ENCODE results near the gene LRRC45.
A peak's percentile ranks its signal among the peaks of the same experiment; 100 is the strongest.

Gene LRRC45

DNA sequence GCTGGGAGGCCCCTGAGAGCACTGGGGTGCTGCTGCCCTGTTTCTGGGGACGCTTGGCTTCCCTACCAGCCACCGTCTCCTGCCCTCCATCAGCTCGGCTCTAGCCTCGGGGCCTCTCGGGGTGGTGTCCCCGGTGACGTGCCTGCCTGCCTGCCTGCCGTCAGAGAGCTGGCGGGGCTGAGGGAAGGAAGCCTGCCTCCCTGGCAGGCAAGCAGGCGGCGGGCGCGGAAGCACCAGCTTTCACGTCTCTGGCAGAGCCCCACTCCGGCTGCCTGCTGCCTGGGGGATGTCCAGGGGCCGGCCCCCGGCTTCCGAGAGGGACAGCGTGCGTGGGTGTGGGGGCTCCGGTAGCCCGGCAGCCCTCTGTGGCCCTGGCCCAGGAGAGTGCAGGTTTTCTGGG lies 9.8 kb upstream of the LRRC45 start:
- TF ChIP-seq, protein P1, sequence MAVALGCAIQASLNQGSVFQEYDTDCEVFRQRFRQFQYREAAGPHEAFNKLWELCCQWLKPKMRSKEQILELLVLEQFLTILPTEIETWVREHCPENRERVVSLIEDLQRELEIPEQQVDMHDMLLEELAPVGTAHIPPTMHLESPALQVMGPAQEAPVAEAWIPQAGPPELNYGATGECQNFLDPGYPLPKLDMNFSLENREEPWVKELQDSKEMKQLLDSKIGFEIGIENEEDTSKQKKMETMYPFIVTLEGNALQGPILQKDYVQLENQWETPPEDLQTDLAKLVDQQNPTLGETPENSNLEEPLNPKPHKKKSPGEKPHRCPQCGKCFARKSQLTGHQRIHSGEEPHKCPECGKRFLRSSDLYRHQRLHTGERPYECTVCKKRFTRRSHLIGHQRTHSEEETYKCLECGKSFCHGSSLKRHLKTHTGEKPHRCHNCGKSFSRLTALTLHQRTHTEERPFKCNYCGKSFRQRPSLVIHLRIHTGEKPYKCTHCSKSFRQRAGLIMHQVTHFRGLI (tag by site-specific recombination; IDR thresholded peaks at IDR 0.05): 0 out of 2 replicates have a peak, but pooled peaks have one; percentile 32
- TF ChIP-seq ZNF404 (tag by site-specific recombination; IDR thresholded peaks at IDR 0.05): no peak
- ChIA-PET CTCF (interaction anchor here (1.1 kb wide), 1 partner anchor 9 kb away, joined by 4 read pairs; no protein-coding TSS in a partner anchor), POLR2A (interaction anchor here (0.8 kb wide), 1 partner anchor 10 kb away, joined by 3 read pairs; the partner anchor contains the start of genes CENPX and LRRC45)
- H3K4me1 ChIP-seq (ENCODE audit: control insufficient read depth, insufficient read depth, low read length): no peaks in the 10 kb centered on the region
- no peak overlapping the region for H3K4me3 ChIP-seq (ENCODE audit: low read depth, low read length)
- no peaks in the 10 kb centered on the region for H3K9me3 ChIP-seq (ENCODE audit: control insufficient read depth, insufficient read depth, low read depth, low read length)
- peaks cover 0 to 7% of the 10 kb centered on the region in 2 experiments; a peak in 1 of 3 replicates for H3K36me3 ChIP-seq (ENCODE audit: control insufficient read depth in 2 of 2, insufficient read depth in 1 of 2, low read length in 2 of 2)
- H3K27ac ChIP-seq (ENCODE audit: extremely low read depth, low read depth, low read length): no peak overlapping the region

DNA sequence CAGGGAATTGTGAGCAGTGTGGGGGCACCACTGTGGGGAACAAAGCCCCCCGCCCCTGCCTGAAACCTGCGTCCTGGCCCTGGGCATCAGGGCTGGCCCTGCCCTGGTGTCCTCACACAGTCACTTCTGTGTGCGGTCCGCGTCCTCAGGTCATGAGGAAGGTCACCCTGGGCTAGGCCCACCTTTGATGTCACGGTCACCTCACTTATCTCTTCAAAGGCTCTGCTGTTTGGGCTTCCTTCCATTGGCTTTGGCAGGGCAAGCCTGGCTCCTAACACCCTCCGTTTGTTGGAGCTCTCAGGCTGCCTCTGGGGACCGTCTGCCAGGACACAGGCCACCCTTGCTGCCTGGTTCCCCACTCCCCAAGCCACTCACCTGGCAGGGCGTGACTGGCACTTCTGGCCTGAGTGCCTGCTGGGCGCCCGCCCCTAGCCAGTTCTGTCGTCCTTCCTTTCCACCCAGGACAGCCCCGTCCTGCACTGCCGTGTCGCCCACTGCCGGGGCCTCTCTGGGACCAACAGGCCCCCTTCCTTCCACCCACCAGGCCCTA lies 9.3 kb upstream of the LRRC45 start:
- ChIA-PET CTCF (interaction anchor here (0.5 to 1.1 kb wide), 2 partner anchors 8 to 11 kb away, joined by 3 to 4 read pairs; no protein-coding TSS in a partner anchor), POLR2A (no interaction called here)
- TF ChIP-seq ZNF596 (tag by site-specific recombination; IDR thresholded peaks at IDR 0.05) (no peak), ZNF138 (tag by site-specific recombination; IDR thresholded peaks at IDR 0.05; ENCODE audit: borderline replicate concordance) (no peak), ZNF600 (tag by site-specific recombination; IDR thresholded peaks at IDR 0.05) (0 out of 2 replicates have a peak, but pooled peaks have one; percentile 14)
- H3K4me1 ChIP-seq (ENCODE audit: control insufficient read depth, insufficient read depth, low read length): no peaks in the 10 kb centered on the region
- H3K4me3 ChIP-seq (ENCODE audit: low read depth, low read length): no peak overlapping the region
- H3K9me3 ChIP-seq (ENCODE audit: control insufficient read depth, insufficient read depth, low read depth, low read length): no peaks in the 10 kb centered on the region
- peaks cover 0 to 12% of the 10 kb centered on the region in 2 experiments; a peak in 1 of 3 replicates for H3K36me3 ChIP-seq (ENCODE audit: control insufficient read depth in 2 of 2, insufficient read depth in 1 of 2, low read length in 2 of 2)
- no peak overlapping the region for H3K27ac ChIP-seq (ENCODE audit: extremely low read depth, low read depth, low read length)

DNA sequence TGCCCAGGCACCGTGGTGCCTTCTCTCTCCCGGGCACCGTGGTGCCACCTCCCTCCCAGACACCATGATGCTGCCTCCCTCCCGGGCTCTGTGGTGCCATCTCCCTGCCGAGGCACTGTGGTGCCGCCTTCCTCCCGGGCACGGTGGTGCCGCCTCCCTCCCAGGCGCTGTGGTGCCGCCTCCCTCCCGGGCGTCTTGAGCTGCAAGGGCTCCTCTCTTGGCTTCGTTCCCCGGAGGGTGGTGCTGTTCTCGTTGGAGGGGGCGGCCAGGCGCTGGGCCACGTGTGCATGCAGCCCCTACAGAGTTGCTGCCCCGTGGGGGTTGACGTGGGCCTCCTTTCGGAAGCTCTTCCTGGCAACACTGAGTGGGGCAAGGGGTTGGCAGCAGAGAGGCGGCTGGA lies 8.7 kb upstream of the LRRC45 start:
- POLR2A ChIA-PET: no interaction called here
- CTCF ChIA-PET: interaction anchor here (0.5 to 0.7 kb wide), 2 partner anchors 12 to 142 kb away, joined by 3 read pairs; no protein-coding TSS in a partner anchor
- Histone ChIP-seq H3K27ac (ENCODE audit: extremely low read depth, low read depth, low read length) (no peak overlapping the region), H3K4me3 (ENCODE audit: low read depth, low read length) (no peak overlapping the region), H3K4me1 (ENCODE audit: control insufficient read depth, insufficient read depth, low read length) (no peaks in the 10 kb centered on the region), H3K36me3 (ENCODE audit: control insufficient read depth in 2 of 2, insufficient read depth in 1 of 2, low read length in 2 of 2) (peaks cover 0 to 18% of the 10 kb centered on the region in 2 experiments; a peak in 1 of 3 replicates), H3K9me3 (ENCODE audit: control insufficient read depth, insufficient read depth, low read depth, low read length) (no peaks in the 10 kb centered on the region)
- TF ChIP-seq SP2 (tag by site-specific recombination; IDR thresholded peaks at IDR 0.05): 0 out of 2 replicates have a peak, but pooled peaks have one; percentile 22
- TF ChIP-seq, protein P2, sequence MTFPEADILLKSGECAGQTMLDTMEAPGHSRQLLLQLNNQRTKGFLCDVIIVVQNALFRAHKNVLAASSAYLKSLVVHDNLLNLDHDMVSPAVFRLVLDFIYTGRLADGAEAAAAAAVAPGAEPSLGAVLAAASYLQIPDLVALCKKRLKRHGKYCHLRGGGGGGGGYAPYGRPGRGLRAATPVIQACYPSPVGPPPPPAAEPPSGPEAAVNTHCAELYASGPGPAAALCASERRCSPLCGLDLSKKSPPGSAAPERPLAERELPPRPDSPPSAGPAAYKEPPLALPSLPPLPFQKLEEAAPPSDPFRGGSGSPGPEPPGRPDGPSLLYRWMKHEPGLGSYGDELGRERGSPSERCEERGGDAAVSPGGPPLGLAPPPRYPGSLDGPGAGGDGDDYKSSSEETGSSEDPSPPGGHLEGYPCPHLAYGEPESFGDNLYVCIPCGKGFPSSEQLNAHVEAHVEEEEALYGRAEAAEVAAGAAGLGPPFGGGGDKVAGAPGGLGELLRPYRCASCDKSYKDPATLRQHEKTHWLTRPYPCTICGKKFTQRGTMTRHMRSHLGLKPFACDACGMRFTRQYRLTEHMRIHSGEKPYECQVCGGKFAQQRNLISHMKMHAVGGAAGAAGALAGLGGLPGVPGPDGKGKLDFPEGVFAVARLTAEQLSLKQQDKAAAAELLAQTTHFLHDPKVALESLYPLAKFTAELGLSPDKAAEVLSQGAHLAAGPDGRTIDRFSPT (tag by site-specific recombination; IDR thresholded peaks at IDR 0.05): peak; percentile 90
- no peak for TF ChIP-seq SP3 (tag by site-specific recombination; IDR thresholded peaks at IDR 0.05)

DNA sequence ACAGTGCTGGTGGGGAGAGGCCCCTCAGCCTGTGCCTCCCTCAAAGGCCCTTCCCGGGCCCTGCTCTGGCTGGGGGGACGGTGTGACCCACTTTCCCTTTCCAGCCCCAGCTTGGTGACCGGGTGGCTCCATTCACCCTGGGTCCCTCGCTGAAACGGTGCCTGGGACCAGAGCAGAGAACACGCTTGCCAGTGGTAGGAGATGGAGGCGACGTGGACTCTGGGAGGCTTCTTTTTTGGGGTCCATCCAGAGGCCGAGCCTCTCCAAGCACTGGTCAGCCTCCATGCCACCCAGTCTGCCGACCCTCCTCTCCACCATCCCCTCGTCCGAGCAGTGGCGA lies 8.2 kb upstream of the LRRC45 start:
- Histone ChIP-seq H3K9me3 (ENCODE audit: control insufficient read depth, insufficient read depth, low read depth, low read length) (no peaks in the 10 kb centered on the region), H3K4me3 (ENCODE audit: low read depth, low read length) (no peak overlapping the region), H3K4me1 (ENCODE audit: control insufficient read depth, insufficient read depth, low read length) (no peaks in the 10 kb centered on the region; the same call in 1 of the 2 replicates), H3K36me3 (ENCODE audit: control insufficient read depth in 2 of 2, insufficient read depth in 1 of 2, low read length in 2 of 2) (peaks cover 0 to 20% of the 10 kb centered on the region in 2 experiments; a peak in 1 of 3 replicates), H3K27ac (ENCODE audit: extremely low read depth, low read depth, low read length) (no peak overlapping the region)
- CTCF ChIA-PET: interaction anchor here (0.7 to 1.6 kb wide), 2 partner anchors 55 to 141 kb away, joined by 3 to 6 read pairs; no protein-coding TSS in a partner anchor
- TF ChIP-seq GLI4 (tag by site-specific recombination; IDR thresholded peaks at IDR 0.05) (no peak), ZNF223 (tag by site-specific recombination; IDR thresholded peaks at IDR 0.05) (no peak), TRIM28 (IDR thresholded peaks at IDR 0.05; ENCODE audit: borderline replicate concordance, low read length) (no peak)
- TF ChIP-seq, protein P3, sequence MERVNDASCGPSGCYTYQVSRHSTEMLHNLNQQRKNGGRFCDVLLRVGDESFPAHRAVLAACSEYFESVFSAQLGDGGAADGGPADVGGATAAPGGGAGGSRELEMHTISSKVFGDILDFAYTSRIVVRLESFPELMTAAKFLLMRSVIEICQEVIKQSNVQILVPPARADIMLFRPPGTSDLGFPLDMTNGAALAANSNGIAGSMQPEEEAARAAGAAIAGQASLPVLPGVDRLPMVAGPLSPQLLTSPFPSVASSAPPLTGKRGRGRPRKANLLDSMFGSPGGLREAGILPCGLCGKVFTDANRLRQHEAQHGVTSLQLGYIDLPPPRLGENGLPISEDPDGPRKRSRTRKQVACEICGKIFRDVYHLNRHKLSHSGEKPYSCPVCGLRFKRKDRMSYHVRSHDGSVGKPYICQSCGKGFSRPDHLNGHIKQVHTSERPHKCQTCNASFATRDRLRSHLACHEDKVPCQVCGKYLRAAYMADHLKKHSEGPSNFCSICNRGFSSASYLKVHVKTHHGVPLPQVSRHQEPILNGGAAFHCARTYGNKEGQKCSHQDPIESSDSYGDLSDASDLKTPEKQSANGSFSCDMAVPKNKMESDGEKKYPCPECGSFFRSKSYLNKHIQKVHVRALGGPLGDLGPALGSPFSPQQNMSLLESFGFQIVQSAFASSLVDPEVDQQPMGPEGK (tag by site-specific recombination; IDR thresholded peaks at IDR 0.05): no peak
- POLR2A ChIA-PET: interaction anchor here (1.4 kb wide), 1 partner anchor 23 kb away, joined by 4 read pairs; the partner anchor contains the start of gene DCXR

Data from HEK293 (cell line).